Activated T-cell treated with anti-CD3 and anti-CD28 coated beads, Interleukin-2, amount 50 U/mL, for 4 hours (primary cell): ENCODE measurements around the gene CAMK1. TPM values are rescaled to one million over a fixed set of nuclear protein-coding genes. Genes with fewer than 3 reads are reported as not detected.
A peak's percentile ranks its signal among the peaks of the same experiment; 100 is the strongest.

Source experiments
- ATAC-seq, 2 donors: fragments of 200-7000 bp; cut with Tn5 transposase; one replicate each; pipeline ENCODE4 v1.10.0; 2021
- DNase-seq: peaks from one replicate; pipeline ENCODE4 v3.0.0-alpha.2; 2020
- H3K27me3 Mint-ChIP-seq: one replicate; pipeline ENCODE4 v1.8.0; 2021; ENCODE audit warnings: low read depth, mixed read lengths
- H3K36me3 Mint-ChIP-seq: one replicate; pipeline ENCODE4 v1.8.0; 2022; ENCODE audit warnings: mixed read lengths; ENCODE audit not compliant: insufficient read depth
- H3K4me1 Mint-ChIP-seq: one replicate; pipeline ENCODE4 v1.8.0; 2021; ENCODE audit warnings: low read depth, mixed read lengths
- H3K4me3 Mint-ChIP-seq: one replicate; pipeline ENCODE4 v1.8.0; 2021; ENCODE audit warnings: mild to moderate bottlenecking, moderate library complexity, mixed read lengths
- H3K9me3 Mint-ChIP-seq: one replicate; pipeline ENCODE4 v1.8.0; 2021; ENCODE audit warnings: mixed read lengths
- total RNA-seq, 3 donors: library from RNA; stranded (reverse); gene quantifications; one replicate each; pipeline ENCODE4 v1.2.1, GENCODE V29; 2021

CAMK1 gene
- total RNA-seq, 3 donors from 2014 or later: 15.3 to 20.7 (median 15.7) TPM

- H3K27me3 Mint-ChIP-seq: no peaks in the 10 kb centered on the region
- ATAC-seq (no peak), DNase-seq (no peak)
- H3K9me3 Mint-ChIP-seq: no peaks in the 10 kb centered on the region
- H3K36me3 Mint-ChIP-seq: peaks cover 36% of the 10 kb centered on the region
- H3K4me3 Mint-ChIP-seq: no peak overlapping the region
- H3K4me1 Mint-ChIP-seq: peaks cover 30% of the 10 kb centered on the region
These were observed 35.2 kb upstream of the CAMK1 start for GRCh38 chr3:9804996-9805395.

DNA sequence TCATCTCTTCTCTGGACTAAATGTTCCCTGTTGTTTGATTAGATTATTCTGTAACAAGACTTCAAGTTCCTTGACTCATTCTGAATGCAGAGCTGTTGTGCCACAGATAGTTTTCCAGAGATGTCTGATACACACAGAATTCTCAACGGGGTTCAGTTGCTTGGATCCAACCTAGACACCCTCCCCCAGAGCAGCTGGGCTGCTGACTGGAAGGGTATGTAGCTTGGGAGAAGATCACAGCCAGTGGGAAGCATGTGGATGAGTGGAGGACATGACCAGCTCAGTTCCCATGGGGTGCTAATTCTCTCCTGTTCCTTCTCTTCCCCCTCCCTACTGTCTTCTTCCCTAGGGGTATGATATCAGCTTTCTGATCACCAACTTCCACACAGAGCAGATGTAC, 33.7 kb upstream of the CAMK1 start:
- Mint-ChIP-seq H3K27me3 (no peaks in the 10 kb centered on the region), H3K4me1 (peaks cover 18% of the 10 kb centered on the region), H3K4me3 (no peak overlapping the region), H3K36me3 (peaks cover 39% of the 10 kb centered on the region), H3K9me3 (no peaks in the 10 kb centered on the region)
- DNase-seq (no peak), ATAC-seq (no peak)

- peaks cover 25% of the 10 kb centered on the region for H3K4me1 Mint-ChIP-seq
- no peak overlapping the region for H3K4me3 Mint-ChIP-seq
- peaks cover 40% of the 10 kb centered on the region for H3K36me3 Mint-ChIP-seq
- no peaks in the 10 kb centered on the region for H3K9me3 Mint-ChIP-seq
- H3K27me3 Mint-ChIP-seq: no peaks in the 10 kb centered on the region
- DNase-seq: no peak
- ATAC-seq: no peak
These were observed 30.8 kb upstream of the CAMK1 start for GRCh38 chr3:9800529-9800928.

- ATAC-seq (no peak), DNase-seq (no peak)
- Mint-ChIP-seq H3K36me3 (peaks cover 34% of the 10 kb centered on the region), H3K4me1 (peaks cover 37% of the 10 kb centered on the region), H3K9me3 (no peaks in the 10 kb centered on the region), H3K27me3 (no peaks in the 10 kb centered on the region), H3K4me3 (no peak overlapping the region)
These were observed 27.6 kb upstream of the CAMK1 start for GRCh38 chr3:9797196-9797945.

DNA sequence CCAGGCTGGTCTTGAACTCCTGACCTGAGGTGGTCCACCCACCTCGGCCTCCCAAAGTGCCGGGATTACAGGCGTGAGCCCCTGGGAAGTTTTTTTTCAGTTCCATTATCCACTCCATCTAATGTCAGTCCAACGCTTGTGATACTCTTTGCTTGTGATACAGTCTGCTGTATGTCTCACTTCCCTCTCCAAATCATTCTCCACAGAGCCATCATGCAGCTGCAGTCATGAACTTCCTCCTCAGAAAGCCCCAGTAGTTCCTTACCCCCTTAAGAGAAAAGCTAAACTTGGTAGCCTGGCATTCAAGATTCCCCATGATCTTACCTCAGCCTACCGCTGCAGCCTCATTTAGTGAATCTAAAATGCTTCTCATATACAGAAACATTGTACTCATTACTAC, 25.5 kb upstream of the CAMK1 start:
- H3K9me3 Mint-ChIP-seq: no peaks in the 10 kb centered on the region
- peaks cover 32% of the 10 kb centered on the region for H3K36me3 Mint-ChIP-seq
- DNase-seq (no peak), ATAC-seq (no peak)
- H3K4me1 Mint-ChIP-seq: peaks cover 55% of the 10 kb centered on the region
- peak overlapping the region; percentile 74 for H3K4me3 Mint-ChIP-seq
- no peaks in the 10 kb centered on the region for H3K27me3 Mint-ChIP-seq

GRCh38 chr3:9794400-9794799, 24.7 kb upstream of the CAMK1 start:
- no peak for DNase-seq
- H3K4me3 Mint-ChIP-seq: peak overlapping the region; percentile 97
- no peak for ATAC-seq
- peaks cover 33% of the 10 kb centered on the region for H3K36me3 Mint-ChIP-seq
- no peaks in the 10 kb centered on the region for H3K27me3 Mint-ChIP-seq
- H3K9me3 Mint-ChIP-seq: no peaks in the 10 kb centered on the region
- H3K4me1 Mint-ChIP-seq: peaks cover 63% of the 10 kb centered on the region

GRCh38 chr3:9793161-9793781, 23.5 kb upstream of the CAMK1 start:
- H3K4me3 Mint-ChIP-seq: peak overlapping the region; percentile 97
- no peak for DNase-seq
- H3K4me1 Mint-ChIP-seq: peaks cover 67% of the 10 kb centered on the region
- ATAC-seq: peak; percentile 16 to 25
- H3K27me3 Mint-ChIP-seq: no peaks in the 10 kb centered on the region
- peaks cover 37% of the 10 kb centered on the region for H3K36me3 Mint-ChIP-seq
- no peaks in the 10 kb centered on the region for H3K9me3 Mint-ChIP-seq

DNA sequence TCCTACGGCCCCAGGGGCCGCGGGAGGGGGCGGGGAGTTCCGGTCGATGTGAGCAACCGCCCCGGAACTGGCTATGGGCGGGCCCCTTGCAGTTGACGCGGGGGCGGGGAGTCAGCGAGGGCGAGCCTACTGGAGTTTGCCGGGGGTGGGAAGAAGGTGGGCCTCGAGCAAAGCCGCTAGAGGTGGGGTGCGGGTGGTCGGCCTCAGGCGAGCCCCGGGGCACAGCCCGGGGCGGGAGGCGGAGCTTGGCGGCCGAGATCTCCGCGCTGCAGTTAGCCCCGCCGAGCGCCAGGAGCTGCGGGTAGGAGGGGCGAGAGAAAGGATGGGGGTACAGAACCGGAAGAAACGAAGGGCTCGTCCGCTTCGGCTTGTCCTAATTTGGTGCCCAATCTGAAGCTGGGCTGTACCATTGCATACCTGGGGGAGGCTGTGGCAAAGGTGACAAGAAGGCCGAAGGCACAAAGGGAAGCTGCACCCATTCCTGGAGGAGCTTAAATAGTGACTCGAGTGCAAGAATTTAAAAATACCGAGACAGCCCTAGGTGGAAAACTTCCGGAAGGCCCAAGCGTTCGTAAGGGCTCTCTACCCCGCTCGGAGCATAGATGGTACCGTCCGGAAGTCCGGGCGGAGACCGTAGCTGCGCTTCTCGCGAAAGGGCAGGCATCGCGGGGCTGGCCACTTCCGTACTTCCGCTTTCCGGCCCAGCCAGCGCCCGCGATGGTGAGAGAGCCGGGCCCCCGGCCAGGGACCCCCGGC, 22.8 kb upstream of the CAMK1 start, which contains the start of the genes ARPC4 and TADA3:
ARPC4 (plus strand) TSS at position 678 of the 756 bp plus-strand sequence; CDS start at position 718, 40 bp downstream.
TADA3 (minus strand) TSS at position 69 of the 756 bp plus-strand sequence. CDS start 1,007 bp downstream, outside the sequence.
- H3K9me3 Mint-ChIP-seq: no peaks in the 10 kb centered on the region
- peaks cover 37% of the 10 kb centered on the region for H3K36me3 Mint-ChIP-seq
- peak; percentile 87 for DNase-seq
- H3K27me3 Mint-ChIP-seq: no peaks in the 10 kb centered on the region
- peaks cover 69% of the 10 kb centered on the region for H3K4me1 Mint-ChIP-seq
- H3K4me3 Mint-ChIP-seq: peak within 1 kb of the TSS; percentile 97
- ATAC-seq: peak; percentile 85

DNA sequence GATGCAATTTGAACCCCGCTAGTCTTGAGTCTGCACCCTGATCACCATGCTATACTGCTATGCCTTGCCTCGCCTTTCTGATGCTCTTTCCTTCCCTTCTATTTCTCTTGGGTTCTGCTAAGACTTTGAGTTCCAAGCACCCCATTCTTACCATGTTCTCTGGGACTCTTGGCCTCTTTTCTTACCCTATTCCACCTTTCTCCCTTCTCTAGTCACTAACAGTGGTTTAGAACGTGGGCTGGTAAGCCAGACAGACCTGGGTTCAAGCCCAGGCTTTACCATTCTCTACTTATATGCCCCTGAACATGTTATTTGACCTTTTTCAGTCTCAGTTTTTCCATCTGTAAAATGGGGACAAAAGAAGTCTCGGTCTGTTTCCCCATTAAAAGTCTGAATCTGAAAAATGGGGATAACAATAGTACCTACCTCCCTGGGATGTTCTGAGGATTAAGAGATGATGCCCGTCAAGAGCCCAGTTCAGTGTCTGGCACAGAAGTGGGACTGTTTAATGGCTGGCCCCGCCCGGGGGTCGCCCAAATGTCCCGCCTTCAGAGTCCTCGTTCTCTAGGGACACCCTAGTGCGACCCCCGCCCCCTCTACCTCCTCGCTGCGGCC, 22.1 kb upstream of the CAMK1 start:
- no peaks in the 10 kb centered on the region for H3K27me3 Mint-ChIP-seq
- H3K4me1 Mint-ChIP-seq: peaks cover 69% of the 10 kb centered on the region
- ATAC-seq (no peak), DNase-seq (no peak)
- H3K9me3 Mint-ChIP-seq: no peaks in the 10 kb centered on the region
- peaks cover 37% of the 10 kb centered on the region for H3K36me3 Mint-ChIP-seq
- peak overlapping the region; percentile 97 for H3K4me3 Mint-ChIP-seq

DNA sequence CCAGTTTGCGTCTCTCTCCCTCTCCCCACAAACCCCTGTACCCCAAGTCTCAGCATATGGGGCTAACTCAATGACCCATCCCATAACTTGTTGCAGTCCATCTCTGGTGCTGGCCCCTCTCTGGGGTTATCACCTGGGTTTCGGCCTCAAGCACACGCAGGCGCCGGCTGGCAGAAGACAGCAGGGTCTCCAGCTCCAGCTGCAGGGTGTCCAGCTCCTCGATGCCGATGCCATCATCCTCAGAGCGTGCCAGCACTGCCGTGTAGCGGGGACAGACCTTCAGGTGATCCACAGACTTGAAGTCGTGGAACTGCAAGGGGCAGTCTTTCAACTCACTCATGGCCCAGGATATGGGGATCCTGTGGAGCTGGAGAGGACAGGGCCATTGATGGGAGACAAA, 21.4 kb upstream of the CAMK1 start:
- Mint-ChIP-seq H3K4me1 (peaks cover 68% of the 10 kb centered on the region), H3K9me3 (no peaks in the 10 kb centered on the region), H3K27me3 (no peaks in the 10 kb centered on the region), H3K4me3 (peak overlapping the region; percentile 97), H3K36me3 (peaks cover 45% of the 10 kb centered on the region)
- ATAC-seq (no peak), DNase-seq (no peak)

DNA sequence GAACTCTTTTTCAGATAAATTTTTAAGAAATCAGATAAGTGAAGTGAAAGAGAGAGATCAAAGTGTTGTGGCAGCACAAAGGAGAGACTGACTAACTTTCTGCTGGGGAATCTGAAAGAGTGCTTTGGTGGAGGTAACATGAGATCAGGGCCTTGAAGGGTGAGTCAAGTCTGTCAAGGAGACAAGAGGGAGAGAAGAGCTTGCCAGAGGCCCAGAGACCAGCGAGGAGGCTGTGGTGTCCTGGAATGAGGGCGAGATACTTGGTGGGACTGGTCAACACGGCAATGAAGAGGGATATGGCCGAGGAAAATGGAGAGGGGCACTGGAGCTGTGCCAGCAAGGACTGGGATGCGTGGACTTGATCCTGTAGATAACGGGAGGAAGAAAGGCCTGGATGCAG, 18.0 kb upstream of the CAMK1 start:
- peaks cover 47% of the 10 kb centered on the region for H3K4me1 Mint-ChIP-seq
- H3K4me3 Mint-ChIP-seq: peak overlapping the region; percentile 12

DNA sequence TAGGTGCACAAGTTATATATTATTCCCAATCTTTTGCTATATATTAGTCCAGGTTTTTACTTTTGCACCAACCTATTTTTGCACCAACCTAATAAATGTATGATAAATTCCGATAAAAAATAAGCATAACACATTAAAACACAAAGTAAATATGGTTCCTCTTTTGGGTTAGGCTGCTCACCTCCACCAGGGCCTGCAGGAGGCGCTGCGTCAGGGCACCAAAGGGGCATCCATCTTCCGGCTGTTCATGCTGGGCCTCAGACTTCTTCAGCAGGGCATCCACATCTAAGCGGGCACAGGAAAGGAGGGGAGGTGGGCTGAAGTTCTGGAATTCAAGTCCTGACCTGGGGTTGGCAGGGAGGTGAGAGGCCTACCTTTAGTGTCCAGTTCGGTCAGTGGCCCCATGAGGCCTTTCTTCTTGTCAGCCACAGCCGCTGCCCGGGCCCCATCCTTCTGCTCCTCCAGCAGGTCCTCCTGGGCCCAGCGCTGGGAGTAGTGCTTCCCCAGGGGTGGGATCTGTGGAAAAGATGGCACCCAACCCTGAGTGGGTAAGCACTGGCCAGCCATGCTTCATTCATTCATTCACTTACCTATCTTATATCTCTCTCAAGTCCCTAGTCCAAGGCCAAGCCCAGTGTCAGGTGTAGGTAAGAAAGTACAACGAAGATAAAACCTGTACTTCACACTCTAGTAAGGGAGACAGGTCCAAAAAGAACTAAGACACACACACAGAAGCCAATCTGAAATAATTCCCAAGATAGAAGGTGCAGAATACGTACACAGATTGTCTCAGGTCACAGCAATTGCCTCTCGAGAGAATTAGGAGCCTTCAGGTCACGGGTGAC, 17.3 kb upstream of the CAMK1 start:
- ATAC-seq (peak in 1 of 2 donors; percentile 1), DNase-seq (no peak)
- peaks cover 52% of the 10 kb centered on the region for H3K36me3 Mint-ChIP-seq
- H3K4me1 Mint-ChIP-seq: peaks cover 51% of the 10 kb centered on the region
- H3K4me3 Mint-ChIP-seq: peak overlapping the region; percentile 12
- H3K9me3 Mint-ChIP-seq: no peaks in the 10 kb centered on the region
- H3K27me3 Mint-ChIP-seq: no peaks in the 10 kb centered on the region

More for the DNA sequence above, 18.0 kb upstream of the CAMK1 start:
- Mint-ChIP-seq H3K9me3 (no peaks in the 10 kb centered on the region), H3K27me3 (no peaks in the 10 kb centered on the region), H3K36me3 (peaks cover 48% of the 10 kb centered on the region)
- no peak for DNase-seq
- ATAC-seq: peak; percentile 60 to 69

GRCh38 chr3:9786209-9786739, 16.5 kb upstream of the CAMK1 start:
- ATAC-seq: no peak
- Mint-ChIP-seq H3K4me3 (no peak overlapping the region), H3K9me3 (no peaks in the 10 kb centered on the region), H3K4me1 (peaks cover 48% of the 10 kb centered on the region), H3K27me3 (no peaks in the 10 kb centered on the region), H3K36me3 (peaks cover 54% of the 10 kb centered on the region)
- DNase-seq: no peak
